ENCODE results near the gene RENBP.
"Not testable (repeated sequence)": the region's sequence is repeated elsewhere in the genome, so short reads cannot be mapped to it uniquely, and the experiment has no call there.

Gene RENBP

DNA sequence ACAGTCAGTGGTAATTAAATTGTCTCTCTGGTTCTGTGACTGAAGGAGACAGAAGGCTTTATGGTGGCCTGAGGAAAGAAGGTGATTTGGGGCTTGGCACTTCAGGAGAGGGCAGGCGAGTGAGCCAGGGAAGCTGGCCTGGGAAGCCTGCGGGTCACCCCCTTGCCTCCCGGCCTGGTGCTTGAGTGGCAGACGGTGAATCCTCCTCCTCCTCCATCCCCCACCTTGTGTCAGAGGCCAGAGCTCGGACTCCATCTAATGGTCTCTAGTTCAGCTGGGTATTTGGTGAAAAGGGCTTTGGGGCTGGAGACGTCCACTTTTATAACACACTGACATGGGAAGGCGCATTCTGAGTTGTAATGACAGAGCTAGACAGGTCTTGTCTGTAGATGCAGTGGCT lies 36.8 kb upstream of the RENBP start:
- H3K9me3 ChIP-seq (ENCODE audit: control insufficient read depth, insufficient read depth, low read depth, low read length): peaks cover 13% of the 10 kb centered on the region; the same call in 1 of the 2 replicates
- H3K27me3 ChIP-seq (ENCODE audit: control insufficient read depth, insufficient read depth, low read length): no peaks in the 10 kb centered on the region
- peaks cover 5% of the 10 kb centered on the region for H3K4me1 ChIP-seq (ENCODE audit: control insufficient read depth, insufficient read depth, low read length)
- no peak overlapping the region for H3K9ac ChIP-seq (ENCODE audit: low read length)
- no peak overlapping the region for H3K27ac ChIP-seq (ENCODE audit: low read depth, low read length)
- H3K4me3 ChIP-seq (ENCODE audit: low read depth, low read length): no peak overlapping the region
- no peaks in the 10 kb centered on the region for H3K36me3 ChIP-seq (ENCODE audit: control insufficient read depth, insufficient read depth, low read length)

DNA sequence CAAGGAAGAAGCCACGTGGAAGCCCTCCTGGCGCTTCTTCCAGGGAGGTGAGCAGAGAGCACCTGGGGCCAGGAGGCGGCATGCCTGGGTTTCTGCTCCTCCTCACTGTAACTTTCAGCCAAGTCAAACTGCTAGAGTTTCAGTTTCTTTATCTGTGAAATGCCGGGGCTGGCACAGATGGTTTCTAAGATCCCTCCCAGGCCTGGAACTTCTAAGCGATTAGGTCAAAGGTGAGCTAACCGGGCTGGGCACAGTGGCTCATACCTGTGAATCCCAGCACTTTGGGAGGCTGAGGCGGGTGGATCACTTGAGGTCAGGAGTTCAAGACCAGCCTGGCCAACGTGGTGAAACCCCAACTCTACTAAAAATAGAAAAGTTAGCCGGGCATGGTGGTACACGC lies 36.0 kb upstream of the RENBP start:
- not testable (repeated sequence) for H3K27me3 ChIP-seq (ENCODE audit: control insufficient read depth, insufficient read depth, low read length); H3K9ac ChIP-seq (ENCODE audit: low read length); H3K36me3 ChIP-seq (ENCODE audit: control insufficient read depth, insufficient read depth, low read length); H3K4me3 ChIP-seq (ENCODE audit: low read depth, low read length); H3K27ac ChIP-seq (ENCODE audit: low read depth, low read length); H3K4me1 ChIP-seq (ENCODE audit: control insufficient read depth, insufficient read depth, low read length)
- H3K9me3 ChIP-seq (ENCODE audit: control insufficient read depth, insufficient read depth, low read depth, low read length): peaks cover 13% of the 10 kb centered on the region; the same call in 1 of the 2 replicates

DNA sequence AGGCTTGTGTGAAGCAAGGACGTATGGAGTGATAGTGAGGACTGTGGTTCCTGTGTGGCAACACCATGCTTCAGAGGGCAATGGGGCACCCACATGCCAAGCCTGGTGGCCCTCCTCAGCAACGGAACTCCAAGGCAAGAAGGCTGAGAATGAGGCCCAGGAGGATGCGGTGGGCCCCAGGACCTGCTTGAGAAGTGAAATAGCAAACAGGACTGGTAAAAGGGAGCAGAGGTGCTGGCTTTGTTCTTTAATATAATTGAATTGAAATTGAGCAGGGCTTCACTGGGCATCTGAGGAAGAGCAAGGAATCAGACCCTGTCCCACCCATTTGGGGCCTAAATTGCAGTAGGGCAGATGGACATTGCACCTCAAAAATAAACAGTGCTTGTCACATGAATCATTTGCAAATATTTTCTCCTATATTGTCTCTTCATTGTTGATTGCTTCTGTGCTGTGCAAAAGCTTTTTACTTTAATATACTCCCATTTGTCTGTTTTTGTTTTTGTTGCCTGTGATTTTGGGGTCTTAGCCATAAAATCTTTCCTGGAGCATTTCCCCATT lies 30.4 kb upstream of the RENBP start:
- no peaks in the 10 kb centered on the region for H3K9me3 ChIP-seq (ENCODE audit: control insufficient read depth, insufficient read depth, low read depth, low read length)
- H3K27me3 ChIP-seq (ENCODE audit: control insufficient read depth, insufficient read depth, low read length): no peaks in the 10 kb centered on the region
- H3K4me3 ChIP-seq (ENCODE audit: low read depth, low read length): no peak overlapping the region; the same call in 1 of the 2 replicates
- H3K36me3 ChIP-seq (ENCODE audit: control insufficient read depth, insufficient read depth, low read length): no peaks in the 10 kb centered on the region
- H3K9ac ChIP-seq (ENCODE audit: low read length): peak overlapping the region; percentile 98
- H3K4me1 ChIP-seq (ENCODE audit: control insufficient read depth, insufficient read depth, low read length): peaks cover 15% of the 10 kb centered on the region; the same call in 1 of the 2 replicates
- no peak overlapping the region for H3K27ac ChIP-seq (ENCODE audit: low read depth, low read length)

DNA sequence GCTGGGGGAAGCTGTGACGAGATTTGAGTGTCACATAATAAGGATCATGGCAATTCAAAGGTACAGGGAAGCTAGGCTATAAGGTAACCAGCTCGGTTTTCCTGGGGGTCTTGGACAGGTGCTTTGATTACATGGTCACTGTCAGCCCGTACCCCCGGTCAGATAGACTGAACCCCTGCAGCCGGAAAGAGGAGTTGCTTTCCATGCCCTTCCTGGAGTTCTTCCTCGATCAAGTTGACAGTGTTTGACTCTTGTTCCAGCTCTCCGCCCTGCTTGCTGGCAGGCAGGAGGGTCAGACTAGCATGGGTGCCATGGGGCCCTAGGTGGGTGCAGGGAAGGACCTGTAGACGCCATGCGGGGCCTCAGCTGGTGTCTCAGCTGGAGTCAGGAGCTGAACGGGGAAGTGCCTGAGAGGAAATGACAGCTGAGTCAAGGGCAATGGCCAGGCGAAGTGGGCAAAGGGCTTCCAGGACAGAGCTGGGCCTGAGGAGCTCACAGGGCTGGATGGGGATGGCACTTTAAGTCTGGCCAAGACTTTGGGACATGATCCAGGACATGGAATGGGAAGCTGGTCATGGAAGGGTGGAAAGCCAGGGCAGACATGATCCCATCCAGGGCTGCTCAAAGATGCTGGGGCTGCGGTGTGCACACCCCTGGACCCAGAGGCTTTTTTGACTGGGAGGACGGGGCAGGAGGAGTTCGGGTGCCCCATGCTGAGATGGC lies 29.7 kb upstream of the RENBP start:
- H3K9ac ChIP-seq (ENCODE audit: low read length): peak overlapping the region; percentile 98
- no peaks in the 10 kb centered on the region for H3K9me3 ChIP-seq (ENCODE audit: control insufficient read depth, insufficient read depth, low read depth, low read length)
- peak overlapping the region; percentile 81; the same call in 1 of the 2 replicates for H3K4me3 ChIP-seq (ENCODE audit: low read depth, low read length)

DNA sequence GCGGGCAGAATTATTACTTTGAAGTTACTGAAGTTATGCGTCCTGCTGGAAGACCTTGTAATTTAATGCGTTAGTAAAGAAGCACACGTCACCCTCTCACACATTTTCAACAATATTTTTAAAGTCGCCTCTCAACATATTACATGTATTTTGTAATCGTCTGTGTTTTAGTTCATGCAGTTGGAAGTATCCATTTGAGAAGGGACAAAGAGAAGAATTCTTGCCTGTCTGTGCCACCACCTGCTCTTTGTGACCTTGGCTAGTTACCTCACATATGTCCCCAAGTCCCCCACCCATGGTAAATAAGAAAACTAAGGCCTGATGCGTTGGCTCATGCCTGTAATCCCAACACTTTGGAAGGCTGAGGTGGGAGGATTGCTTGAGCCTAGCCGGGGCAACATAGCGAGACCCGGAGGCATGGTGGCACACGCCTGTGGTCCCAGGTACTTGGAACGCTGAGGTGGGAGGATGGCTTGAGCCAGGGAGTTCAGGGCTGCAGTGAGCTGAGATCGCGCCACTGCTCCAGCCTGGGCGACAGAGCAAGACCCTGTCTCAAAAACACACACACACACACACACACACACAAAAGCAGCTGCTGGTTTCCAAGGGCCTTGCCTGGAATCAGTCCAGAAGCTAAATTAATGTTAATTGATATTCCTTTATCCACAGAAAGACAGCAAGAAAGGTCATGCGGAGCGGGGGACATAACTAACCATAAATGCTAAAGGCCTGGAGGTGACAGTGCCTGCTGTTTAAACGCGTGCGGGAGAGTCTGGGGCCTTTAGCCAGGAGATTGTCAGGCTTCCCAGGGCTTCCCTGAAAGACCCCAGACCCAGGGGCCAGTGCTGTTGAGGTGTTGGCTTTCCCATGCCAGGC lies 28.9 kb upstream of the RENBP start:
- Histone ChIP-seq H3K27ac (ENCODE audit: low read depth, low read length) (peak overlapping the region; percentile 83), H3K4me3 (ENCODE audit: low read depth, low read length) (peak overlapping the region; percentile 81), H3K4me1 (ENCODE audit: control insufficient read depth, insufficient read depth, low read length) (peaks cover 28% of the 10 kb centered on the region), H3K9me3 (ENCODE audit: control insufficient read depth, insufficient read depth, low read depth, low read length) (no peaks in the 10 kb centered on the region), H3K36me3 (ENCODE audit: control insufficient read depth, insufficient read depth, low read length) (peaks cover 4% of the 10 kb centered on the region; the same call in 1 of the 2 replicates), H3K9ac (ENCODE audit: low read length) (peak overlapping the region; percentile 98), H3K27me3 (ENCODE audit: control insufficient read depth, insufficient read depth, low read length) (no peaks in the 10 kb centered on the region)

More for the DNA sequence above, 29.7 kb upstream of the RENBP start:
- no peak overlapping the region for H3K27ac ChIP-seq (ENCODE audit: low read depth, low read length)
- H3K27me3 ChIP-seq (ENCODE audit: control insufficient read depth, insufficient read depth, low read length): no peaks in the 10 kb centered on the region
- no peaks in the 10 kb centered on the region for H3K36me3 ChIP-seq (ENCODE audit: control insufficient read depth, insufficient read depth, low read length)
- H3K4me1 ChIP-seq (ENCODE audit: control insufficient read depth, insufficient read depth, low read length): peaks cover 20% of the 10 kb centered on the region

DNA sequence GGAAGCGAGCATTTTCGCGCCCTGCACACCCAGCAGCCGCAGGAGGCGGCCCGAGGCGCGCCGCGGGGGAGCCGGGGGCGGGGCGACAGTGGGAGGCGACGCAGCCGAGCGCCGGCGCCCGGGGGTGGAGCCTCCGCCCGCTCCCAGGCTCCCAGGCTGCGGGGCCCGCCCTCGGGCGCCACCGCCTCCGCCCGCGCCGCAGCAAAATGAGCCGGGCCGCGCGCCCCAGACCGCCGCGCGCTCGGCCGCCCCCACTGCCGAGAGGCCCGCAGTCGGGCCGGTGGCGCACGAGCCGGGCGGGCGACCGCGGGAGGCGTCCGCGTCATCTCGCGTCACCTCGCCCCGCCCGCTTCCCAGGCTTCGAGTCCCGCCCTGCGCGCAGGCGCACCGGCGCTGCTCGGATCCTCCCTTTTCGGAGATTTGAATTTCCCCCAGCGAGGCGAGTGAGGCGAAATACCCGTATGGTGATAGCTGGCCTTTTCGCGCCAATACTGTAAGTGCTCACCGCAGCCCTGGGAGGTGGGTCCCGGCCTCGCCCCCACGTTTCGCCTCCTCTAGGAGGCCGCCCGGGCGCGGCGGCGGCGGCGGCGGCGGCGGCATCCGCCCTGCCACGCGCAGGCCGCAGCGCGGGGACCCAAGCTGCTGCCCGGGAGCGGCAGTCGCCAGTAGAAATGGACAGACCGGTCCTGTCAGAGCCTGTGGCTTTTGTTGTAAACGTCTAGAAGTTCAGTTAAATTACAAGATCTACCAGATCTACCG lies 28.1 kb upstream of the RENBP start, which contains the start of gene TMEM187:
Gene TMEM187 (plus strand): TSS at position 387 of the 759 bp plus-strand sequence. CDS start 9,309 bp downstream, outside the sequence.
- Histone ChIP-seq H3K9ac (ENCODE audit: low read length) (peak within 1 kb of the TSS; percentile 98), H3K9me3 (ENCODE audit: control insufficient read depth, insufficient read depth, low read depth, low read length) (no peaks in the 10 kb centered on the region), H3K27me3 (ENCODE audit: control insufficient read depth, insufficient read depth, low read length) (no peaks in the 10 kb centered on the region), H3K4me1 (ENCODE audit: control insufficient read depth, insufficient read depth, low read length) (peaks cover 36% of the 10 kb centered on the region), H3K27ac (ENCODE audit: low read depth, low read length) (peak within 1 kb of the TSS; percentile 99), H3K36me3 (ENCODE audit: control insufficient read depth, insufficient read depth, low read length) (peaks cover 6% of the 10 kb centered on the region; the same call in 1 of the 2 replicates), H3K4me3 (ENCODE audit: low read depth, low read length) (peak within 1 kb of the TSS; percentile 81)

DNA sequence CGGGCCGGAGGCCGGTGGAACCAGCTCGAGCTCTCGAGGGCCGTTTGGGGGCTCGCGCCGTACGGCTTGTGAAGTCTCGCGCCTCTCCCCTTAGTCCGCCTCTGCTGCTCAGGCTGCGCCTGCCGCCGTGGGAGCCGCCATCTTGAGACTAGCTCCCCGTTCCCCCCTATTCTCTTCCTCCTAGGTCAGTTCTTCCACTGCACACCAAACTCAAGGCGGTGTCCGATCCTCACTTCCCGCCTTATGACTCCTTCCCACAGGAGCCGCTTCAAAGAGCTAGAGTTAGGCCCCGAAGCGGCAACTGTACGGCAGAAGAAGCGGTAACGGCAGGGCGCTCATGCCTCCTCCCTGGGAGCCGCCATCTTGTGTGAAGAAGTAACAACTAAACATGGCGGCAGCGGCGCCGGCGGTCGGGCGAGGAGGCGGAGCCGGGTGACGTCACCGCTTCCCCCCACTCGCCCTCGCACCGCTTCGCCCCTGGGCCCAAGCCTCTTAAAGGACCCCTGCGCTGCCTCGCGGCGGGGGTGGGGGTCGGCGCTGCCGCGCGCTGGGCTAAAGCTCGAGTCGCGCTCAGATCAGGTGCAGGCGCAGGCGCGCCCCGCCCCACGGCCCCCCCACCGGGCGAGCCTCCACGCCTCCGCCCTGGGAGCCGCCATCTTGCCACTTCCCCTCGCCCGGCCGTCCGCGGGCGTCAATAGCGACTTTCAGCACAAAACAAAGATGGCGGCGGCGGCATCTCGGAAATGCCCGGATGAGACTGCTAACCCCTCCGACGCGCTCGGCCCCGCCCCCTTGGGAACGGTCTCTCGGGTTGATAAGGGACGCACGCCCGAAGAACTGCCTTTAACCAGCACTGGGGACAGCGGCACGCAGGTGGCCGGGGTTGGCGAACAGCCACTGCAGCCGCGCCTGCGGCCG lies 27.3 kb upstream of the RENBP start, which contains the start of gene HCFC1:
Gene HCFC1 (minus strand): TSS at position 369 of the 918 bp plus-strand sequence. CDS start 978 bp downstream, outside the sequence.
- Histone ChIP-seq H3K36me3 (ENCODE audit: control insufficient read depth, insufficient read depth, low read length) (peaks cover 13% of the 10 kb centered on the region), H3K27me3 (ENCODE audit: control insufficient read depth, insufficient read depth, low read length) (no peaks in the 10 kb centered on the region), H3K9ac (ENCODE audit: low read length) (peak within 1 kb of the TSS; percentile 98), H3K9me3 (ENCODE audit: control insufficient read depth, insufficient read depth, low read depth, low read length) (no peaks in the 10 kb centered on the region), H3K4me3 (ENCODE audit: low read depth, low read length) (peak within 1 kb of the TSS; percentile 81), H3K27ac (ENCODE audit: low read depth, low read length) (peak within 1 kb of the TSS; percentile 99), H3K4me1 (ENCODE audit: control insufficient read depth, insufficient read depth, low read length) (peaks cover 44% of the 10 kb centered on the region)

DNA sequence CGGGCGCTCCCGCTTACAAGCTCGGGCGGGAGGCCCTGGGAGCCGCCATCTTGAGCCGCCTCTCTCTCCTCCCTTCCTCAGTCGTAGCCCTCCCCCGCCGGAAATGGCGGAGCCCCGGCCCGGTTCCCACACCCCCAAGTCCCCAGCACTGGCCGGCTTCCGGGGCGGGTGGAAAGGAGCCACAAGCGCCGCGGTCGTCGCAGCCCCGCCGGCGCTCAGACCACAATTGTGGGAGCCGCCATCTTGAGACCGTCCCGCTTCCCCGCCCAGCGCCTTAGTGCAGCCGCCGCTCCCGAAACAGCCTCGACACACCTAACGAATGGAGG lies 26.6 kb upstream of the RENBP start:
- Histone ChIP-seq H3K27ac (ENCODE audit: low read depth, low read length) (peak overlapping the region; percentile 99), H3K9ac (ENCODE audit: low read length) (peak overlapping the region; percentile 98), H3K4me1 (ENCODE audit: control insufficient read depth, insufficient read depth, low read length) (peaks cover 50% of the 10 kb centered on the region), H3K4me3 (ENCODE audit: low read depth, low read length) (peak overlapping the region; percentile 81), H3K27me3 (ENCODE audit: control insufficient read depth, insufficient read depth, low read length) (no peaks in the 10 kb centered on the region), H3K9me3 (ENCODE audit: control insufficient read depth, insufficient read depth, low read depth, low read length) (no peaks in the 10 kb centered on the region), H3K36me3 (ENCODE audit: control insufficient read depth, insufficient read depth, low read length) (peaks cover 15% of the 10 kb centered on the region)

DNA sequence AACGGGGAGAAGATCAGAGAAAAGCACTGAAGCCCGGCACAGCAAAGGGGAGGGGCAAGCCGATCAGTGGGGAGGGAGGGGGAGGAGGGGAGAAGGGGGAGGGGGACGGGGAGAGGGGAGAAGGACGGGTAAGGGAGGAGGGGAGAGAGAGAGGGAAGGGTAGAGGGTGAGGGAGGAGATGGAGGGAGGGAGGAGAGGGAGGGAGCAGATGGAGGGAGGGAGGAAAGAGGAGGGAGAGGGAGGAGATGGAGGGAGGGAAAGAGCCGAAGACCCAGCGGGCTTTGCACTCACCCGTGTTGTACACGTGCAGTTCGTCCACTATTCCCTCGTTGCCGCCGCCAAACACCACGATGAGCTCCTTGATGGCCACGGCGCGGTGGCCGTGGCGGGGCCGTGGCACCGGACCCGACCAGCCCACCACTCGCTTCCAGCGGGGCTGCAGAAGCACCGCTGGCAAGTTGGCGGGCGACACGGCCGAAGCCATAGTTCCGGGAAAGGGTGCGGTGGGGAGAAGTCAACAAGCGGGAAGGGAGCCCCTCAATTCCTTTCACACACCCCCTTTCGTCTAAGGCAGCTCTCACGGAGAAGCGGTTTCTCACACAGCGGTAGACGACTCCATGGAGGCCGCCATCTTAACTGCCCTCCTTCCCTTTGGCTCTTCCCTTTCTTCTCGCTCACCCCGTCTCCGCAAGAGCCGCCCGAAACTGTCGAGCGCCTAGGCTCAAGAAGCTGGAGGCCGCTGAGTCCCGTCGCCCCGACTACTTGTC lies 26.1 kb upstream of the RENBP start:
- Histone ChIP-seq H3K9ac (ENCODE audit: low read length) (peak overlapping the region; percentile 98), H3K36me3 (ENCODE audit: control insufficient read depth, insufficient read depth, low read length) (peaks cover 15% of the 10 kb centered on the region), H3K4me3 (ENCODE audit: low read depth, low read length) (peak overlapping the region; percentile 81), H3K27me3 (ENCODE audit: control insufficient read depth, insufficient read depth, low read length) (no peaks in the 10 kb centered on the region), H3K4me1 (ENCODE audit: control insufficient read depth, insufficient read depth, low read length) (peaks cover 51% of the 10 kb centered on the region), H3K9me3 (ENCODE audit: control insufficient read depth, insufficient read depth, low read depth, low read length) (no peaks in the 10 kb centered on the region), H3K27ac (ENCODE audit: low read depth, low read length) (peak overlapping the region; percentile 99)
